IMR-90 (cell line): Measurements from ENCODE around the gene RSU1.

Experiments used
- CEBPB ChIP-seq: IDR thresholded peaks from 2 replicates; pipeline ENCODE4 v1.6.1; 2012; ENCODE audit warnings: low read depth, low read length, improper control_type of control experiment
- CHD1 ChIP-seq: IDR thresholded peaks from 2 replicates; pipeline ENCODE4 v1.6.1; 2012; ENCODE audit warnings: low read depth, low read length, improper control_type of control experiment
- CTCF ChIP-seq: conservative IDR thresholded peaks from 2 replicates; pipeline ENCODE4 v1.5.1; 2012; ENCODE audit warnings: mild to moderate bottlenecking, low read depth, low read length, improper control_type of control experiment
- FOS ChIP-seq: fragments of 150-350 bp; IDR thresholded peaks from 2 replicates; pipeline ENCODE4 v1.6.1; 2016; ENCODE audit warnings: low read depth, low read length
- POLR2A ChIP-seq: IDR thresholded peaks from 2 replicates; pipeline ENCODE4 v1.6.1; 2012; ENCODE audit warnings: mild to moderate bottlenecking, low read depth, low read length
- RCOR1 ChIP-seq: IDR thresholded peaks from 2 replicates; pipeline ENCODE4 v1.6.1; 2012; ENCODE audit warnings: mild to moderate bottlenecking, low read length, improper control_type of control experiment; ENCODE audit not compliant: insufficient replicate concordance
- SMC3 ChIP-seq: fragments of 150-350 bp; IDR thresholded peaks from 2 replicates; pipeline ENCODE4 v1.6.1; 2016; ENCODE audit warnings: low read depth, mild to moderate bottlenecking, antibody characterized with exemption, low read length, moderate library complexity
- USF2 ChIP-seq: fragments of 150-350 bp; IDR thresholded peaks from 2 replicates; pipeline ENCODE4 v1.6.1; 2017; ENCODE audit warnings: mild to moderate bottlenecking, antibody characterized with exemption, low read length, low read depth

GRCh38 chr10:16811765-16812164 is 5.5 kb downstream of the RSU1 start:
- no peak for TF ChIP-seq POLR2A
- no peak for TF ChIP-seq CTCF
- TF ChIP-seq CHD1 = no peak
- TF ChIP-seq USF2 = no peak
- no peak for TF ChIP-seq RCOR1
- no peak for TF ChIP-seq FOS
- TF ChIP-seq CEBPB = no peak
- TF ChIP-seq SMC3 = no peak
